ENCODE measurements around the gene LRRC4C.

- TF ChIP-seq, protein P1, sequence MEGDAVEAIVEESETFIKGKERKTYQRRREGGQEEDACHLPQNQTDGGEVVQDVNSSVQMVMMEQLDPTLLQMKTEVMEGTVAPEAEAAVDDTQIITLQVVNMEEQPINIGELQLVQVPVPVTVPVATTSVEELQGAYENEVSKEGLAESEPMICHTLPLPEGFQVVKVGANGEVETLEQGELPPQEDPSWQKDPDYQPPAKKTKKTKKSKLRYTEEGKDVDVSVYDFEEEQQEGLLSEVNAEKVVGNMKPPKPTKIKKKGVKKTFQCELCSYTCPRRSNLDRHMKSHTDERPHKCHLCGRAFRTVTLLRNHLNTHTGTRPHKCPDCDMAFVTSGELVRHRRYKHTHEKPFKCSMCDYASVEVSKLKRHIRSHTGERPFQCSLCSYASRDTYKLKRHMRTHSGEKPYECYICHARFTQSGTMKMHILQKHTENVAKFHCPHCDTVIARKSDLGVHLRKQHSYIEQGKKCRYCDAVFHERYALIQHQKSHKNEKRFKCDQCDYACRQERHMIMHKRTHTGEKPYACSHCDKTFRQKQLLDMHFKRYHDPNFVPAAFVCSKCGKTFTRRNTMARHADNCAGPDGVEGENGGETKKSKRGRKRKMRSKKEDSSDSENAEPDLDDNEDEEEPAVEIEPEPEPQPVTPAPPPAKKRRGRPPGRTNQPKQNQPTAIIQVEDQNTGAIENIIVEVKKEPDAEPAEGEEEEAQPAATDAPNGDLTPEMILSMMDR (IDR thresholded peaks at IDR 0.05), result no peak
- TF ChIP-seq ZFX (IDR thresholded peaks at IDR 0.05; ENCODE audit: borderline replicate concordance), result no peak
Observed at GRCh38 chr11:40407355-40407754, 1052.1 kb downstream of the LRRC4C start.

Measured in 22Rv1 (cell line).